Fibroblast of the aortic adventitia (primary cell): ENCODE measurements around the gene SLC4A8. TPM values are rescaled to one million over a fixed set of nuclear protein-coding genes. Genes with fewer than 3 reads are reported as not detected.
A peak's percentile ranks its signal among the peaks of the same experiment; 100 is the strongest.

Source experiments
- DNase-seq: peaks from one replicate; pipeline ENCODE4 v3.0.0-alpha.2; 2010; ENCODE audit warnings: low read depth
- H3K4me3 ChIP-seq: 2 replicates; pipeline ENCODE4 v1.5.1; 2011; ENCODE audit warnings: low read depth, mild to moderate bottlenecking, control low read depth, low read length, moderate library complexity
- CTCF ChIP-seq: IDR thresholded peaks from 2 replicates; pipeline ENCODE4 v1.5.1; 2011; ENCODE audit warnings: mild to moderate bottlenecking, low read length, control low read depth, inconsistent platforms; ENCODE audit not compliant: insufficient read depth
- total RNA-seq: library from RNA; depleted of rRNA; stranded (reverse); fragments of >200 nt; gene quantifications from 2 replicates; pipeline ENCODE4 v1.2.3, GENCODE V29; 2012; ENCODE audit warnings: low replicate concordance

Gene SLC4A8
- total RNA-seq, 1 donor = 8.4 TPM

GRCh38 chr12:51395283-51396230 is 29.1 kb upstream of the SLC4A8 start:
- DNase-seq = no peak
- no peak for TF ChIP-seq CTCF
- no peak overlapping the region for H3K4me3 ChIP-seq

GRCh38 chr12:51397670-51398069 is 27.0 kb upstream of the SLC4A8 start:
- no peak overlapping the region for H3K4me3 ChIP-seq
- no peak for DNase-seq
- no peak for TF ChIP-seq CTCF

- no peak for TF ChIP-seq CTCF
- no peak overlapping the region for H3K4me3 ChIP-seq
- DNase-seq = no peak
Measured at GRCh38 chr12:51399891-51400290, 24.7 kb upstream of the SLC4A8 start.

- no peak for DNase-seq
- TF ChIP-seq CTCF = no peak
- no peak overlapping the region for H3K4me3 ChIP-seq
Measured at GRCh38 chr12:51401020-51401419, 23.6 kb upstream of the SLC4A8 start.

GRCh38 chr12:51401486-51401885 is 23.1 kb upstream of the SLC4A8 start:
- TF ChIP-seq CTCF = no peak
- no peak overlapping the region for H3K4me3 ChIP-seq

GRCh38 chr12:51401900-51402299 is 22.7 kb upstream of the SLC4A8 start:
- TF ChIP-seq CTCF = no peak
- no peak overlapping the region for H3K4me3 ChIP-seq
- peak; percentile 23 for DNase-seq

More at GRCh38 chr12:51401486-51401885, 23.1 kb upstream of the SLC4A8 start:
- no peak for DNase-seq
